Cortex of kidney (tissue), 1 donor: ENCODE results near the gene NMNAT3.

Experiments
- DNase-seq: peaks from one replicate; lab custom pipeline; 2025; lab: John Stamatoyannopoulos, UW

NMNAT3 gene

DNA sequence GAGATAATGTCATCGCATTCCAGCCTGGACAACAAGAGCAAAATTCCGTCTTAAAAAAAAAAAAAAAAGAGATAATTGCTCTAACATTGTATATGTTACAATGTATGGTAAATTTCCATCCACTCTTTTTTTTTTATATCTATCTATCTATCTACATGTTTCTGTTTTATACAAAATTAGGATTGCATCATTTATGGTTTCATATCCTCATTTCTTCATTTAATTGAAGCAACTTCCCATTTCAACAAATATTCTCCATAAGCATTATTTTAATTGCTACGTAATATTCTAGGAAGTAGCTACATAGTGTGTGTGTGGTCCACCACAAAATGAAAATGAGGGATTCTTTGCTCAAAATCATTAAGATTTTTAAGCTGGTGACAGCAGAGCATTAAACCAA lies 156.6 kb downstream of the NMNAT3 start:
- DNase-seq: no peak

DNA sequence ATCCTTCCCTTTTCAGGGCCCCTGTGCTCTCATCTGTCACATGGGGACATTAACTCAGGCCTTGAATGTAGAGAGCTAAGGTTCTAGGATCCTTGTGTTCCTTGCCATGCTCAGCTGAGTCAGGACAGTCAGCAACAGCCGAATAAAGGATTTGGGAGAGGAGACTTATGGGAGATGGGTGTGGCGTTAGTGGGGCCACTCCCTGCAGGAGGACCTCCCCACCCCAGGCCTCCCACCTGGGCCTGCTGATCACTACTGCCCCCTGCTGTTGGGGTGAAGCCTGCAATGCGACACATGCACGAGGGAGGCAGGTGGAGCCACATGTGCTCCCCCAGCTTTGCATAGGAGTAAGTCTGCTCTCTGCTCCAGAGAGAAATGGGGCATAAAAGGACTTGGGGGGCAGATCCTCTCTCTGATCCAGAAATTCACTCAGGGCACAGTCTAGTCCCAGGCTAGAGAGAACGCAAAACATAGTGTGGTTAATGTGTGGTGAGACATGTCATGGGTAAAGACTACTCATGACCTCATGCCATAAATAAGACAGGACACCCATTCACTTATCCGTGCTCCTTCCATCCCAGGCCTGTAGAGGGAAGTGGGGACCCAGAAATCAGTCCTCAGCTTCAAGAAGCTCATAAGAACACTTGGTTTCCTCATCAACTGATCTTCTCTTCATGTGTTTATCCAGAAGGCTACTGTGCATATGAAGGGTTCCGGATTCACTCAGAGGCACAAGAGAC lies 157.6 kb downstream of the NMNAT3 start:
- DNase-seq: no peak

DNA sequence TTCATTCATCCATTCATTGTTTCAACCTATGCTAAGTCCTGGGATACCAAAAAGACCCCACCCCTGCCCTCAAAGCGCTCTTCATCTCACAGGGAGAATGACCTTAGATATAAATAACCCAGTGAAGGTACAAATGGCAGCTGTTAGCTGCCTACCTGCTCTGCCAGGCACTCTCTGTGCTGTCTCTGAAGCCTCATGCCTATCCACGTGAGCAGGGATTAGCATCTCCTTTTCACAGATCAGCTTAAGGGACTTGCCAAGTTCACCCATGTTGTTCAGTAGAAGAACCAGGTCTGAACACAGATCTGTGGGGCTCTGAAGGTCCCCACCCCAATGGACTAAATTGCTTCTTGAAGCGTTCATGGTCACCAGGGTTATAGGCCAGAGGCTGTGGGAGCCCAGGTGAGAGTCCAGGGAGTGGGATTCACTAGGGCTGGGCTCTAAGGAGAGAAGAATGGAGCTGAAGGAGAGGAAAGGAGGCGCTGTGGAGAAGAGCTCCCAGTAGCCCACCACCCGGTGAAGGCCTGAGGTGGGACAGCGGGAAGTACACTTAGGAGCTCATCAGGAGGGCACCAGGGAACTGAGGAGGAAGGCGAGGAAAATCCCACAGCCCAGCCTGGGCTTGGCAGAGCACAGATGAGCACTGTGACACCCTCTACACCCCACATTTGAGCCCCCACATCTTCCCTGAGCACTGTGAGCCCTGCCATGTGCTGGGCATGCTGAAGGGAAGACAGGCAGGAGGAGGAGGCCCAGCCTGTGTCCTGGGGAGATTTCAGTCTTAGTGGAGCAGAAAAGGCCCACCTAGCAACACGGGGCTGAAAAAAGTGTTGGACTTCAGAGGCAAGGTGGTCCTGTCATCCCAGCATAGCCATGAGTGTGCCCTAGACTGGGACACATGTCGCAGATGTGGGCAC lies 158.6 kb downstream of the NMNAT3 start:
- no peak for DNase-seq

DNA sequence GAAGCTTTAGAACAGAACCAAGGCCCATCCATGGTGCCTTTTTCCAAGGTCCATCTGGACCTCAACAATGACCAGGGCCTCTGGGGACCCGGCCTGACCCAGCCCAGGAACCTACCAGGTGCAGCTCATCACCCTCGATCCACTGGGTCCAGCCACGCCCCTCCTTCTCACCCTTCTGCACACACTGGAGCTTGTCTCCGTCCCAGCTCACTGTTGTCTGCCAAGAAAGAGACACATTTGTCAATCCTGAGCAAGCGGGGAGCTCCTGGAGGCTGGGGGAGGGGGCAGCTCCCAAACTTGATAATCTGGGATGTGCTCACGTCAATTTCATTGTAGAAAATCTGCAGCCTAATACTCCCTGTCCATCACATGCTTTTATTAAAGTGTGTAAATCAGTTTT lies 159.5 kb downstream of the NMNAT3 start:
- no peak for DNase-seq

DNA sequence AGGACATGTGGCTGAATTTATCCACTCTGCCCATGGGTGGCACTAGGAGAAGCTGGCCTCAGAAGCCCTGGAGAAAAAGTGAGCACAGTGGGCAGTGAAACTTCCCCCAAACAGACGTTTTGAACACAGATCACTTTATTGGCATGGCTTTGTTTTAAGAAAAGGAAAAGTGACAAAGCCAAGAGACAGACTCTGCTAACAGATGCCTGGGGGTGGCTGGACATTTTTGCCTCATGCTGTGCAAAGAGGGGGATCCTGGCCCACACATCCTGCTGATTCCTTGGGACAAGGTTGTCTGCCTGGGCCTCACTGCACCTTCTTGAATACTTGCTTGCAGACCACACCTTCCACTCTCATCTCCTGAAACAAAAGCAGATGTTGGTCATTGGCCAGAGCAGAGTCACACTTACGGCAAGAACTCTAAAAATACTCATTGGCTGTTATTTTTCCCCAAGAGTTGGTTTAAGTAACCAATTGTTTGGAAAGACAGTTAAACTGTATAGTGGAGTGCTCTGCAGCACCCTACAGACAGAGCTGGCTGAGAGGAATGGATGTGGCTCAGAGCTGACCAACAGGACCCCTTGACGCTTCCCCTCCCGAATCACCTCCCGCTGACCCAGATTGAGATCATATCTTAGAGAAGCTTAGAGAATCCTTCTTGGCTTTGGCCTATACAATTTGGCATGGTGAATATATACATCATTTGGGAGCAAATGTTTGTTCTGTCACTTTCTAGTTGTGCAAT lies 160.3 kb downstream of the NMNAT3 start:
- no peak for DNase-seq

DNA sequence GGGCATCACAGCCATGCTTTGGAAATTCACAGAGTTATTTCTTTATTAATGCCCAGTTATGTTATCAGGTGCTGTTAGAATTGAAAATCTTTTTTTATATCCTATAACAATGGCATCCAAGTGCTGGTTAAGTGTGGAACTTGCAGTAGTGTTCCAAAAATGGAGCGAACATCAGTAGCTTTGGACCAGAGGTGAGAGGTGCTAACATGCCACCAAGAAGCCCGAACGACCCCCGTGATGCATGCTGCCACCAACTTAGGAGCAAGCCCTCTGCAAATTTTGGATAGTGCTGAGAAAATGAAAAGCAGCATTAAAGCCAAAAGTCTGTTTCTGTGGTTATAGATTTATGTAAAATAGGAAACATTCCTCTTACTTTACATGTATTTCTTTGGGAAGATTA lies 163.0 kb downstream of the NMNAT3 start:
- no peak for DNase-seq
